DND-41 (cell line): ENCODE measurements around the gene MGAT5B.

Source experiments
- EZH2 ChIP-seq: IDR thresholded peaks from 3 replicates; pipeline ENCODE4 v1.6.1; 2012; ENCODE audit warnings: borderline replicate concordance, low read depth, mild to moderate bottlenecking, moderate library complexity, low read length, inconsistent platforms; ENCODE audit not compliant: severe bottlenecking
- TF ChIP-seq, protein P1 (sequence below): IDR thresholded peaks from 2 replicates; pipeline ENCODE4 v1.5.1; 2012; ENCODE audit warnings: borderline replicate concordance, low read length, moderate library complexity, mild to moderate bottlenecking; ENCODE audit not compliant: poor library complexity, severe bottlenecking; ENCODE audit errors: extremely low read depth

- TF ChIP-seq, protein P1, sequence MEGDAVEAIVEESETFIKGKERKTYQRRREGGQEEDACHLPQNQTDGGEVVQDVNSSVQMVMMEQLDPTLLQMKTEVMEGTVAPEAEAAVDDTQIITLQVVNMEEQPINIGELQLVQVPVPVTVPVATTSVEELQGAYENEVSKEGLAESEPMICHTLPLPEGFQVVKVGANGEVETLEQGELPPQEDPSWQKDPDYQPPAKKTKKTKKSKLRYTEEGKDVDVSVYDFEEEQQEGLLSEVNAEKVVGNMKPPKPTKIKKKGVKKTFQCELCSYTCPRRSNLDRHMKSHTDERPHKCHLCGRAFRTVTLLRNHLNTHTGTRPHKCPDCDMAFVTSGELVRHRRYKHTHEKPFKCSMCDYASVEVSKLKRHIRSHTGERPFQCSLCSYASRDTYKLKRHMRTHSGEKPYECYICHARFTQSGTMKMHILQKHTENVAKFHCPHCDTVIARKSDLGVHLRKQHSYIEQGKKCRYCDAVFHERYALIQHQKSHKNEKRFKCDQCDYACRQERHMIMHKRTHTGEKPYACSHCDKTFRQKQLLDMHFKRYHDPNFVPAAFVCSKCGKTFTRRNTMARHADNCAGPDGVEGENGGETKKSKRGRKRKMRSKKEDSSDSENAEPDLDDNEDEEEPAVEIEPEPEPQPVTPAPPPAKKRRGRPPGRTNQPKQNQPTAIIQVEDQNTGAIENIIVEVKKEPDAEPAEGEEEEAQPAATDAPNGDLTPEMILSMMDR: no peak
- TF ChIP-seq EZH2: no peak
Observed at GRCh38 chr17:76826330-76827068, 41.7 kb upstream of the MGAT5B start.
